ENCODE data around the gene GABARAPL2.

DNA sequence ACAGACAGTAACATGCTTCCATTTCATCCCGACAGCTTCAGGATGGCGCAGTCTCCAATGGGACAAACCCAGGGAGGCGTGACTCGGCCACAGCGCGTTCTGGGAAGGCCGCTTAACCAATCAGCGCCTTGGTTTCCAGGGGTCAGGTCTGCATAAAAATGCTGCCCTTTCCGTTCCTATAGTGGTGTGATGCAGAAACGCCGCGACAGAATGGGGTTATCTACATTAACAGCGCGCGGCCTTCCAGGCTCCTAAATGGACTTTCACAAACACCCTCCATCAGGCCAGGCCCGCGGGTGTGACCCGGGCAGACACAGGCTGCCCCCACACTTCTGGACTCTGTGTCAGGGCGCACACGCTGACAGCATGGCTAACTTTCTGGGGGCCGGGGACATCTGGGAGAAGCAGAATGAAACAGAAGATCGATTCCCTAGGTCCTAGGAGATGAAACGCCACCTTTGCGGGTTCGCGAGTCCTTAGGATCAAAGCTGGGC is 10.9 kb upstream of the GABARAPL2 start:
- no peak for TF ChIP-seq ZFX (IDR thresholded peaks at IDR 0.05)
- TF ChIP-seq REST (IDR thresholded peaks at IDR 0.05; ENCODE audit: low read depth): no peak
- no peak for TF ChIP-seq ATF3 (IDR thresholded peaks at IDR 0.05)
- no peak for TF ChIP-seq EZH2 (IDR thresholded peaks at IDR 0.05)
- TF ChIP-seq FOSL1 (IDR thresholded peaks at IDR 0.05; ENCODE audit: low read depth): no peak

Data from HCT116 (cell line).